ENCODE data around the gene RBM19.

Gene RBM19

GRCh38 chr12:113852264-113852663 lies 113.9 kb downstream of the RBM19 start:
- no peak for DNase-seq

- DNase-seq = no peak
These were observed 115.6 kb downstream of the RBM19 start for GRCh38 chr12:113850309-113851056.

- DNase-seq = no peak
These were observed 118.3 kb downstream of the RBM19 start for GRCh38 chr12:113847856-113848255.

DNA sequence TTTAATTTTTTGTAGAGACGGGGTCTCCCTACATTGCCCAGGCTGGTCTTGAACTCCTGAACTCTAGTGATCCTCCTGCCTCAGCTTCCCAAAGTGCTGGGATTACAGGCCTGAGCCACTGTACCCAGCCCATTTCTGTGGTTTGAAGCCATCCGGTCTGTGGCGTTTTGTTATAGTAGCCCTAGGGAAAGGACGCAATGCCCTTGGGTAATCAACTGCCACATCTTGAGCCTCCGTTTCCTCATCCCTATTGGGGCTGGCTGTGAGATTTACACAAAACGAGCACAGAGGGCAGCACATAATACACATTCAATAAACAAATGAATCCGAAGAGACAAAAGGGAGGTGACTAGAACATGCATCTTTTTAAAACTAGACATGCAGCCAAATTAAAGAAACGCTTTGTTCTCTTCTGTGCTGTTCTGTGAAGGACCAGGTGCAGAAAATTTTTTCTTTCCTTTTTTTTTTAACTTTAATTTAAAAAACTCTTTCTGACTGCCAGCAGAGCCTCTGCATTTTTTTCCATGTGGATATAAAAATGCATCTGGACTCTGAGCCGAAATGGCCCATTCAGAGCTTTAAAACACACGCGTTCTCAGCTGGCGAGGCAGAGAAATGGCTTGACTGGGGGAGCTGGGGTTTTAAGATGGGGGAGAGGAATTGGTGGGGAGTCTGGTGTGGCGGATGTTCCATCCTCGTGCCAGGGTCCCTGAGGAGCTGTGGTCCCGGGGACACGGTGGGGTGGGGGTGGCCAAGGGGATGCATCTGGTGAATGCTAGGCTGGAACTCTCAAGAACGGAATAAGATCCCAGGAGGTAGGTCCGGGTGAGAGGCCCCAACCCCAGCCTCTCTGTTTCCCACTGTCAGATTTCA lies 119.0 kb downstream of the RBM19 start:
- no peak for DNase-seq

DNA sequence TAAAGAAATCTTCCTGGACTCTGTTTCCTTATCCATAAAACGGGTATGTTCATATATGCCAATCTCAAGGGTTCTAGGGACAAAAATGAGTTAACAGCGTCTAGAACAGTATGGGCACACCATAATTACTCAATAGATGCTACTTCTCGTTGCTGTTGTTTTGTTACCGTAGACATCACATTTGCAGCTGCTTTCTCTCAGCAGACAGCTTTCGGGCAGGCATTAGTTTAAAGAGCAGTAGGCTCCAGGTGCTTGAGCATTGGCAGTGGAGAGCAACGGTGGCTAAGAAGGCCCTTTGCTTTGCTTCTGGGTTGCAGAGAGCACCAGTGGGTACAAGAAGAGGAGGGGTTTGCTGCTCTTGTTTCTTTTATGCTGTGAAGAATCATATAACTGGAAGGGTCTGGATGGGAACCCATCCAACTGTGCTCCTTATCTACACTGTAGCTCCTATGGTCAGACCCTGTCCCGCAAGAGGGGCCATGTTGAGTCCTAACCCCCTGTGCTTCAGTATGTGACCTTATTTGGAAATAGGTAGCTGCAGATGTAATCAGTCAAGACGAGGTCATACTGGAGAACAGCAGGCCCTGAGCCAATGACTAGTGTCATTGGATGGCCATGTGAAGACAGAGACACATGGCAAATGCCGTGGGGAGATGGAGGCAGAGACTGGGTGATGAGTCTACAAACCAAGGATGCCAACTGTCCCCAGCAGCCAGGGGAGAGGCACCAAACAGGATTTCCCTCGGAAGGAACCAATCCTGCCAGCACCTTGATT lies 120.0 kb downstream of the RBM19 start:
- no peak for DNase-seq

DNA sequence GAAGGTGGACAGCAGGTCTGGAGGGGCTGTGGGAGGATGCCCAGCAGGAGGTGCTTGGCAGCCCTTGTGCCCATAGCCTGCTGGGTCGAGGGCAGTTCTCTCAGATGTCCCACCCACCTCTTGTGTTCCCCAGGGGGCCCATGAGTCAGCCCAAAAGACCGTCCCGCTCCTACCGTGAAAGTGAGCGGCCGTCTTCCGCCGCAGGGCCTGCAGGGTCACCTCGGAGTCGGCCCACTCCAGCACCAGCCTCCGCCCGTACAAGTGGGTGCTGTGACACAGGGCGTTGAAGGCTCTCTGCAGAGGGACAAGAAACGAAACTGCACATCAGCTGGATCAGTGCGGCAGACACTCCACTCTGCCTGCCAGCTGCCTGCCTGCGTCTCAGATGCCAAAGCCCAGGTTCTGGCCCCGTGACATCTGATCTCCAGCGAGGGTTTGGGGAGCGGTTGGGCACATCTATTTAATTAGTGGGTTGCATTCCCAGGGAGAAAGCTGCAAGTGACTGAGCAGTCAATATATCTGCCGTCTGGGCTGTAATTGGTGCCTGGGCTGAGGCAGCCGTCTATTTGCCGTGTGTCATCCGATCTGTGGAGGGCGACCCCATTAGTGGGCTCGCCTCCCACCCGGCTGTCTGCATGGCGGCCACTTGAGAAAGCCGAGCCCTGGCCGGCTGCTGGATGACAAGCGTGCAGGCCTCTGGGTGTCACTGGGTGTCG lies 121.5 kb downstream of the RBM19 start:
- no peak for DNase-seq

DNA sequence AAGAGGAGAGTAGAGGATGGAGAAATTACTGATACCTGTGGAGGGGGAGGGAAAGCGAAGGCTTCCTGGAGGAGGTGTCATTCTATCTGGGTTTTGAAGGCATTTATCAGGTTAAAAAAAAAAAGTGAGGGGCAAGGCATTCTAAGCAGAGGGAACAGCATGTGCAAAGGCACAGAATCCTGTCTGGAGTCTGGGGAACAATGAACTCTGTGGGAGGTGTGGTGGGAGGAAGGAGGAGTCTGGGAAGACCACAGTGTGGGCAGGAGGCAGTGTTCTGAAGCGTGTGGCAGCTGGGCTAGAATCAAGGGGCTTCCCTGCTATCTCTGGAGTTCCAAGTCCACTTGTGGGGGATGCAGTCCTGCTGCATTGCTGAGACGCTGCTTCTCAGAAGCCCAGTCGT lies 123.4 kb downstream of the RBM19 start:
- DNase-seq = no peak

- DNase-seq = no peak
These were observed 124.3 kb downstream of the RBM19 start for GRCh38 chr12:113841786-113842185.

- DNase-seq = no peak
These were observed 125.6 kb downstream of the RBM19 start for GRCh38 chr12:113840401-113841042.

GRCh38 chr12:113838896-113839295 lies 127.2 kb downstream of the RBM19 start:
- DNase-seq = no peak

GRCh38 chr12:113837528-113838296 lies 128.4 kb downstream of the RBM19 start:
- no peak for DNase-seq

- DNase-seq = no peak
These were observed 129.0 kb downstream of the RBM19 start for GRCh38 chr12:113837084-113837483.

GRCh38 chr12:113835896-113836295 lies 130.2 kb downstream of the RBM19 start:
- no peak for DNase-seq

DNA sequence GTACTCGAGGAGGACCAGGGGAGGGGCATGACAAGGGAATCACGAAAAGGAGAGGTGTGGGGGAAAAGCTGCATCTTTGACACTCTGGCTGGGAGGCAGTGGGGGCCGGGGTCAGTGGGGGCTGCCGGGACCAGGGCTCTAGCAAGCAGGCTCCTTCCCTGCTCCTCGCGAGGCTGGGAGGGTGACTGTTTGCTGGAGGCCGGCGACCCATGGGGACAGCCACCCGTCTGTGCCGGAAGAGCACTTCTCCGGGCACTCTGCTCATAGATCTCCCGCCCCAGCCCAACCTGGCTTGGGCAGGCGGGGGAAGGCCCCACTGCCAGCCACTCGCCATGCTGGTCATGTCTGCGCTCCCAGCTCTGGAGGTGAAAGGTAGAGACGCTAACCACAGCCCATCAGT lies 130.7 kb downstream of the RBM19 start:
- DNase-seq = no peak

- no peak for DNase-seq
These were observed 132.7 kb downstream of the RBM19 start for GRCh38 chr12:113833422-113833821.

DNA sequence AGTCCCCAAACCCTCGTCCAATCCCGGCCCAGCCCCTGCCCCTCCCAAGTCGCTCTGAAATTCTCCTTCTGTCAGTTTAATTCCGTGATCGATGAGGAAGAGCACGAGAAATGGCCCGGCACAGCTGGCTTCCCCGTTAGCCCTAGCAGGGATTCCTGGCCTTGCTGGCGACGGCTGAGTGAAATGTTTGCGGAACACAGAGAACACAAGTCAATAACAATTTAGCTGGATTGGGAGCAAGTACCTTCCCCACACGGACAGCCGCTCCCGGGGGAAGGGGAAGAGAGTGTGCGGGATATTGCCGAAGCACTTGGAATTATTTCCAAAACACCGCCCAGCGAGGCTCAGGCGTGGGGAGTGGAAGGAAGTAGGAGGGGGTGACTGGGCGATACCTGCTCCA lies 134.6 kb downstream of the RBM19 start:
- DNase-seq = no peak

DNA sequence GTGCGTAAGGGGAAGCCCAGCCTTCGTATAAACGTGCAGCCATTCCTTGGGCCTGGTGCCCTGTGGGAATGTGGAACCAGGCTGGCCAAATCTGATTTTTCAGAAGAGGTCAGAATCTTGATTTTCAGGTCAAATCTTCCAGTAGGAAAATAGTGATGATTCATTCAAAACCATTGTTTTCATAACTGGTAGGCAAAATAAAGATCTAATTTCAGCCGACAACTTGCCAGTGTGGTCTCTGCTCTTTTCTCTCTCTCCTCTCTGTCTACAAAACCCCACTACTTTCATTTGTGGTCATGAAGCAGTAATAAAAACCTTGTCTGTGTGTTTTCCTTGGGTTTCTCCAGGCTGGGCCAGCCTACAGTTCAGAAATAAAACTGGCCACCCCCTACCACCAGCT lies 135.1 kb downstream of the RBM19 start:
- DNase-seq = no peak

DNA sequence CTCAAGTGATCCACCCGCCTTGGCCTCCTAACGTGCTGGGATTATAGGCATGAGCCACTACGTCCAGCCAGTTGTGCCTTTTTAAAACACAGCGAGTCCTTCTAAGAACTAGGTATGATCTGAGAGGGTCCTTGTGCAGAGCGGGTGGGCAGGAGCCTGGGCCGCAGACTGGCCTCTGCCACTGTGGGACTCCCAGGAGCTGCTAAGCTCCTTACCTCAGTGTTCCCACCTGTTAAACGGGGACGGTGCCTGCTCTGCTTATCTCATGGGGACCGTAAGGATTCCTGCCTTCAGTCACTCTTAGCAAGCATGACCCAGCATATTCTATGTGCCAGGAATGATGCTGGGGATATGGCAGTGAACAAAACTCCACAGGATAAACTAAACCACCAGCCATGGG lies 136.9 kb downstream of the RBM19 start:
- DNase-seq = no peak

DNA sequence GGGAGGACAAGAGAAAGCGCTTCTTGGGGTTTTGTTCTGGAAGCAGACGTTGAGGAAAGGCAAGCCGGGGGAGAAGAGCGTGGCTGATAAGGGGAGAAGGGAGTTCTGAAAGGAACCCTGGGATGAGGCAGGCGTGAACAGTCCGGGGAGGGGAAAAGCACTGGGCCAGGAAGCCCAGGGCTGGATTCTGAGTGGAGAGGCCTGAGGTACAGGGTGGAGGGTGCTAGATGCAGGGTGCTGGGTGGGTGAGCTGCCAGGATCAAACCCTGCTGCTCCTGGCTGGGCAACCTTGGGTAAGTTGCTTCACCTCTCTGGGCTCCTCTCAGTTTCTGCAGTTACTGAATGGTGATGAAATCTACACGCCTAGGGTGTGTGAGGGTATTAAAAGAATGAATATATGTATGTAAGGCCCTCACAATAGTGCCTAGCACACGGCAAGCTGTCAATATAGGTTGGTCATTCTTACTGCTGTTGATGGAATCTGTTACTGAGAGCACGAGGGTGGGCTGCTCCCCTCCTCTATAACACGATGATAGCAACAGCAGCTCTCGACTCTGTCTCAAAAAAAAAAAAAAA lies 138.5 kb downstream of the RBM19 start:
- no peak for DNase-seq

DNA sequence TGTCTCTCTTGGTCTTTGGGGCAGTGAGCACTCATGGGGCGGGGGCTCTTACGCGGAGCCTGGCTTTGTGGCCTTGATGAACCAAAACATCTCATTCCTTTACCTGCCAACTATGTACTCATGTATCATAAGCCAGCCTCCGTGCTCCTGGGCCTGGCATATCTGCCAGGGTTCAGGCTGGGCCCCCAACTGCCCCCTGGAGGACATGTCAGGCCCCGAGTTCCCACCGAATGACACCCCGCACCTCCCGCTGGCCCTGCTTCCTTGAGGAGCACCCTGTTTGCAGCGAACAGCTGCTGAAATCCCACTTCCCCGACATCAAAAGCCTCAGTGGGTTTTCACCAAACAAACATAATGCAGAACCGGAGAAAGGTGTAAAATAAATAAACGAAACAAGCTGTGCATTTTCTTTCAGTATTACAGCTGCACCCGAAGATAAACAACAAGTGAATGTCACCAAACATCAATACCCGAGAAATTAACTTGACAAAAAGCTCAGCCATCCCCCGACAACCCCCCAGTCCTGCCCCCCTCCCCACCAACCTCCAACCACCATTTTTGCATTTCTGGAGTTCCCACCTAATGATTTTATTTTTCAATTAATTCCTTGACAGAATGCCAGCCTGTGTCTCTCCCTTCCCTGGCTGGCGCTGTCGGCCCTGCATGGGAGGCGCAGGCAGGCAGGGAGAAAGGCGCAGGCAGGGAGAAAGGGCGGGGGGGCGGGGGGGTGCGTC lies 139.2 kb downstream of the RBM19 start:
- no peak for DNase-seq

Measured in CD4-positive, alpha-beta T cell treated with Interleukin-12 subunit alpha and Interleukin-12 subunit beta, for 1 hour (primary cell).